Ishikawa (cell line): ENCODE results near the gene STX4.

ENCODE experiments used
- CEBPB ChIP-seq: IDR thresholded peaks from 2 replicates; pipeline ENCODE4 v1.6.1; 2012
- CREB1 ChIP-seq: IDR thresholded peaks from 2 replicates; pipeline ENCODE4 v1.6.1; 2012; ENCODE audit warnings: low read depth
- EGR1 ChIP-seq: IDR thresholded peaks from 2 replicates; pipeline ENCODE4 v1.6.1; 2012
- EP300 ChIP-seq: IDR thresholded peaks from 2 replicates; pipeline ENCODE4 v1.6.1; 2012; ENCODE audit warnings: borderline replicate concordance
- FOXM1 ChIP-seq: IDR thresholded peaks from 2 replicates; pipeline ENCODE4 v1.6.1; 2012; ENCODE audit warnings: low read depth, borderline replicate concordance
- MAX ChIP-seq: IDR thresholded peaks from 2 replicates; pipeline ENCODE4 v1.6.1; 2012
- NFIC ChIP-seq: IDR thresholded peaks from 2 replicates; pipeline ENCODE4 v1.6.1; 2012
- RAD21 ChIP-seq: IDR thresholded peaks from 2 replicates; pipeline ENCODE4 v1.6.1; 2012; ENCODE audit warnings: low read depth
- REST ChIP-seq: IDR thresholded peaks from 2 replicates; pipeline ENCODE4 v1.6.1; 2012; ENCODE audit warnings: low read depth, mild to moderate bottlenecking
- TAF1 ChIP-seq: IDR thresholded peaks from 2 replicates; pipeline ENCODE4 v1.6.1; 2012; ENCODE audit warnings: low read depth, mild to moderate bottlenecking
- TCF12 ChIP-seq: IDR thresholded peaks from 2 replicates; pipeline ENCODE4 v1.6.1; 2012; ENCODE audit warnings: low read depth
- TEAD4 ChIP-seq: IDR thresholded peaks from 2 replicates; pipeline ENCODE4 v1.6.1; 2012
- USF1 ChIP-seq: IDR thresholded peaks from 2 replicates; pipeline ENCODE4 v1.6.1; 2012
- YY1 ChIP-seq: IDR thresholded peaks from 2 replicates; pipeline ENCODE4 v1.6.1; 2012; ENCODE audit warnings: low read depth
- ZBTB7A ChIP-seq: IDR thresholded peaks from 2 replicates; pipeline ENCODE4 v1.6.1; 2012; ENCODE audit warnings: low read depth

Gene STX4

GRCh38 chr16:31032736-31033708, at the start of gene STX4:
TSS of gene STX4 (plus strand) at chr16:31033558. CDS start at chr16:31033806, 248 bp downstream.
- TF ChIP-seq ZBTB7A, result peak; percentile 80
- TF ChIP-seq TCF12, result peak; percentile 20; the same call in 1 of the 2 replicates
- peak; percentile 98 for TF ChIP-seq CREB1
- TF ChIP-seq USF1, result peak; percentile 99
- no peak for TF ChIP-seq FOXM1
- no peak for TF ChIP-seq CEBPB
- no peak for TF ChIP-seq TAF1
- TF ChIP-seq MAX, result peak; percentile 96
- no peak for TF ChIP-seq NFIC
- TF ChIP-seq EGR1, result peak; percentile 89

- TF ChIP-seq CREB1 (no peak), TAF1 (no peak), TEAD4 (no peak), EP300 (no peak), MAX (no peak), TCF12 (no peak), RAD21 (no peak), REST (no peak), EGR1 (no peak), ZBTB7A (no peak), USF1 (no peak), NFIC (no peak), YY1 (no peak), CEBPB (no peak), FOXM1 (no peak)
Observed at GRCh38 chr16:30983898-30984610, 49.3 kb upstream of the STX4 start.

- TF ChIP-seq ZBTB7A (peak; percentile 59), CREB1 (no peak), RAD21 (peak; percentile 78), MAX (no peak)
Observed at GRCh38 chr16:30984669-30985400, 48.5 kb upstream of the STX4 start, which contains the start of gene HSD3B7. TSS of gene HSD3B7 (plus strand) at chr16:30985207. CDS start at chr16:30985659, 452 bp downstream.

- TF ChIP-seq CREB1 (no peak), RAD21 (no peak; the same call in 1 of the 2 replicates), TCF12 (no peak), USF1 (no peak), YY1 (no peak), FOXM1 (no peak), TEAD4 (no peak), CEBPB (no peak), REST (no peak), ZBTB7A (no peak), TAF1 (no peak), MAX (no peak), EGR1 (no peak), NFIC (no peak), EP300 (no peak)
Observed at GRCh38 chr16:30985401-30986128, 47.8 kb upstream of the STX4 start.
